B cell (primary cell): ENCODE data around the gene RTKN. TPM values are rescaled to one million over a fixed set of nuclear protein-coding genes. Genes with fewer than 3 reads are reported as not detected.
"Not testable (repeated sequence)": the region's sequence is repeated elsewhere in the genome, so short reads cannot be mapped to it uniquely, and the experiment has no call there.

ENCODE experiments used
- ATAC-seq: fragments of 200-7000 bp; cut with Tn5 transposase; one replicate; pipeline ENCODE4 v1.10.0; 2021; ENCODE audit warnings: low read depth, mild to moderate bottlenecking, moderate number of reproducible peaks, moderate library complexity
- CTCF ChIA-PET: fragments of 350-600 bp; sonication (Branson Sonifier 250); formaldehyde crosslinking; loops from one replicate; lab custom pipeline; 2021; ENCODE audit warnings: antibody characterized with exemption, inconsistent platforms; lab: Charles Lee
- POLR2A ChIA-PET: fragments of 350-600 bp; sonication (Branson Sonifier 250); formaldehyde crosslinking; loops from one replicate; lab custom pipeline; 2021; ENCODE audit warnings: antibody characterized with exemption; lab: Charles Lee
- DNase-seq: peaks from one replicate; pipeline ENCODE4 v3.0.0; 2013
- H2AFZ ChIP-seq: 2 replicates; pipeline ENCODE4 v1.6.1; 2012; ENCODE audit warnings: mild to moderate bottlenecking, low read depth, low read length; ENCODE audit not compliant: insufficient read depth, poor library complexity, severe bottlenecking
- H3K27ac ChIP-seq, 2 donors: 1 replicate in 1 of 2; 2 replicates in 1 of 2; pipeline ENCODE4 v1.5.1; 2012 to 2013; ENCODE audit warnings: low read length in 2 of 2, mild to moderate bottlenecking in 2 of 2, moderate library complexity in 1 of 2
- H3K27me3 ChIP-seq, 4 experiments: fragments of 200-600 bp in 1 of 4; sonication (generic) in 1 of 4; replicated peaks in 1 of 4; 1 replicate in 2 of 4; 2 replicates in 2 of 4; pipeline versions ENCODE4 v1.6.1 to v1.7.0; 2013 to 2016; ENCODE audit warnings: low read length in 3 of 4, mild to moderate bottlenecking in 2 of 4, mixed read lengths in 1 of 4, moderate library complexity in 1 of 4; ENCODE audit not compliant: insufficient read depth in 4 of 4, control insufficient read depth in 3 of 4; ENCODE audit errors: control extremely low read depth in 1 of 4
- H3K36me3 ChIP-seq, 2 experiments: replicated peaks in 1 of 2; 1 replicate in 1 of 2; 2 replicates in 1 of 2; pipeline versions ENCODE4 v1.6.1 to v1.7.1; 2013; ENCODE audit warnings: low read length in 1 of 2; ENCODE audit not compliant: insufficient read depth in 2 of 2, control insufficient read depth in 1 of 2; ENCODE audit errors: control extremely low read depth in 1 of 2, extremely low read depth in 1 of 2
- H3K4me1 ChIP-seq, 2 donors: fragments of 200-600 bp in 1 of 2; sonication (generic) in 1 of 2; 1 replicate in 1 of 2; 2 replicates in 1 of 2; pipeline versions ENCODE4 v1.5.1 to v1.6.1; 2013 to 2017; ENCODE audit warnings: low read length in 2 of 2; ENCODE audit not compliant: control insufficient read depth in 2 of 2, insufficient read depth in 2 of 2
- H3K4me2 ChIP-seq: replicated peaks from 2 replicates; pipeline ENCODE3; 2012; ENCODE audit warnings: mild to moderate bottlenecking, low read depth, low read length; ENCODE audit not compliant: poor library complexity, severe bottlenecking
- H3K4me3 ChIP-seq, 5 experiments: fragments of 200-600 bp in 1 of 5; sonication (generic) in 1 of 5; 1 replicate in 3 of 5; 2 replicates in 2 of 5; pipeline versions ENCODE4 v1.5.1 to v1.7.0; 2011 to 2016; ENCODE audit warnings: low read length in 4 of 5, mild to moderate bottlenecking in 4 of 5, low read depth in 2 of 5, control low read depth in 1 of 5, moderate library complexity in 1 of 5; ENCODE audit not compliant: insufficient read depth in 1 of 5; ENCODE audit errors: control extremely low read depth in 1 of 5, extremely low read depth in 1 of 5
- H3K79me2 ChIP-seq: fragments of 200-600 bp; sonication (generic); one replicate; pipeline ENCODE4 v1.6.0; 2016; ENCODE audit warnings: low read length; ENCODE audit not compliant: control insufficient read depth, insufficient read depth
- H3K9ac ChIP-seq: fragments of 200-600 bp; sonication (generic); 2 replicates; pipeline ENCODE4 v1.6.1; 2017; ENCODE audit warnings: mild to moderate bottlenecking, low read length, moderate library complexity
- H3K9me3 ChIP-seq, 3 donors: one replicate each; pipeline versions ENCODE4 v1.6.1 to v1.7.1; 2013; ENCODE audit warnings: low read length in 2 of 3; ENCODE audit not compliant: control insufficient read depth in 2 of 3, insufficient read depth in 1 of 3; ENCODE audit errors: control extremely low read depth in 1 of 3
- H4K20me1 ChIP-seq: 2 replicates; pipeline ENCODE4 v1.6.0; 2012; ENCODE audit warnings: mild to moderate bottlenecking, low read length; ENCODE audit not compliant: insufficient read depth, control insufficient read depth, poor library complexity, severe bottlenecking
- H3K27ac Mint-ChIP-seq: one replicate; pipeline ENCODE4 v1.8.0; 2021; ENCODE audit warnings: mixed read lengths
- H3K27me3 Mint-ChIP-seq: one replicate; pipeline ENCODE4 v1.8.0; 2021; ENCODE audit warnings: mixed read lengths
- H3K4me1 Mint-ChIP-seq: one replicate; pipeline ENCODE4 v1.8.0; 2021; ENCODE audit warnings: mixed read lengths
- H3K4me3 Mint-ChIP-seq: one replicate; pipeline ENCODE4 v1.8.0; 2021; ENCODE audit warnings: mixed read lengths
- H3K9me3 Mint-ChIP-seq: one replicate; pipeline ENCODE4 v1.8.0; 2022; ENCODE audit warnings: mixed read lengths; ENCODE audit not compliant: insufficient read depth
- EZH2 ChIP-seq: IDR thresholded peaks from 2 replicates; pipeline ENCODE4 v1.6.1; 2012; ENCODE audit warnings: borderline replicate concordance, low read depth, mild to moderate bottlenecking, moderate library complexity, low read length; ENCODE audit not compliant: insufficient read depth, poor library complexity, severe bottlenecking
- WGBS: methylation state at CpG from one replicate; pipeline ENCODE4 v1.1.5; 2013; ENCODE audit warnings: missing lambda C conversion rate; ENCODE audit not compliant: insufficient coverage; 5-methylcytosine and 5-hydroxymethylcytosine counted together
- intact Hi-C: fragments of 100-400 bp; cut with micrococcal nuclease; formaldehyde crosslinking; loops from one replicate; pipeline ENCODE4 v1.10.0; 2022
- polyA plus RNA-seq: library from polyadenylated mRNA; depleted of rRNA; stranded (reverse); fragments of >200 nt; gene quantifications from 2 replicates; pipeline ENCODE4 v1.2.3, GENCODE V29; 2012
- total RNA-seq, 2 donors: library from RNA; stranded (reverse); fragments of 120-200 nt in 1 of 2; gene quantifications; 1 replicate in 1 of 2; 2 replicates in 1 of 2; pipeline versions ENCODE4 v1.2.3 to v1.2.4, GENCODE V29; 2013 to 2022
- TF ChIP-seq, protein P1 (sequence below): fragments of 200-600 bp; IDR thresholded peaks from one replicate; pipeline ENCODE4 v1.8.0; 2022; ENCODE audit warnings: antibody characterized with exemption, mild to moderate bottlenecking

Gene RTKN
- total and polyA plus RNA-seq, 2 donors (not counting 1 experiment from before 2014, with no cell fraction given) = 5.1 to 10.5 TPM

DNA sequence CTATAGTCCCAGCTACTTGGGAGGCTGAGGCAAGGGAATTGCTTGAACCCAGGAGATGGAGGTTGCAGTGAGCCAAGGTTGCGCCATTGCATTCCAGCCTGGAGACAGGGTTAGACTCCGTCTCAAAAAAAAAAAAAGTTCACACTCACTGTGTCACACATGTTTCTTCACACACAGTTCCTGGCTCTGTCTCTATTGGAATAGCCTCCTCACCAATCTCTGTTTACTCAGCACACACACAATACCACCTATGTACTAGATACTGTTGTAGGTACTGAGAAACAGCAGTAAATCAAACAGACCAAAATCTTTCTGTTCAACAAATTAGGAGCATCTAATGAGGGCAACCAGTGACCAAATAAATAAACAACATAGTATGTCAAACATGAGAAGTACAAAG is 44.4 kb upstream of the RTKN start:
- TF ChIP-seq EZH2 = no peak
- TF ChIP-seq, protein P1, sequence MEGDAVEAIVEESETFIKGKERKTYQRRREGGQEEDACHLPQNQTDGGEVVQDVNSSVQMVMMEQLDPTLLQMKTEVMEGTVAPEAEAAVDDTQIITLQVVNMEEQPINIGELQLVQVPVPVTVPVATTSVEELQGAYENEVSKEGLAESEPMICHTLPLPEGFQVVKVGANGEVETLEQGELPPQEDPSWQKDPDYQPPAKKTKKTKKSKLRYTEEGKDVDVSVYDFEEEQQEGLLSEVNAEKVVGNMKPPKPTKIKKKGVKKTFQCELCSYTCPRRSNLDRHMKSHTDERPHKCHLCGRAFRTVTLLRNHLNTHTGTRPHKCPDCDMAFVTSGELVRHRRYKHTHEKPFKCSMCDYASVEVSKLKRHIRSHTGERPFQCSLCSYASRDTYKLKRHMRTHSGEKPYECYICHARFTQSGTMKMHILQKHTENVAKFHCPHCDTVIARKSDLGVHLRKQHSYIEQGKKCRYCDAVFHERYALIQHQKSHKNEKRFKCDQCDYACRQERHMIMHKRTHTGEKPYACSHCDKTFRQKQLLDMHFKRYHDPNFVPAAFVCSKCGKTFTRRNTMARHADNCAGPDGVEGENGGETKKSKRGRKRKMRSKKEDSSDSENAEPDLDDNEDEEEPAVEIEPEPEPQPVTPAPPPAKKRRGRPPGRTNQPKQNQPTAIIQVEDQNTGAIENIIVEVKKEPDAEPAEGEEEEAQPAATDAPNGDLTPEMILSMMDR = no peak
- Histone ChIP-seq H3K27me3 (no peaks in the 10 kb centered on the region), H3K36me3 (peaks cover 0 to 45% of the 10 kb centered on the region in 2 experiments), H3K9ac (no peak overlapping the region), H3K9me3 (no peaks in the 10 kb centered on the region), H3K4me2 (no peak overlapping the region), H3K79me2 (peaks cover 54% of the 10 kb centered on the region), H4K20me1 (peaks cover 55% of the 10 kb centered on the region), H3K4me3 (no peak overlapping the region), H3K27ac (no peak overlapping the region), H3K4me1 (peaks cover 17 to 23% of the 10 kb centered on the region in 2 donors), H2AFZ (no peak overlapping the region)
- 100% methylated on average over 2 of the region's 2 CpGs for WGBS
- Mint-ChIP-seq H3K9me3 (no peaks in the 10 kb centered on the region), H3K27me3 (no peaks in the 10 kb centered on the region), H3K4me3 (no peak overlapping the region), H3K27ac (no peak overlapping the region), H3K4me1 (peaks cover 26% of the 10 kb centered on the region)
- intact Hi-C loops = no loop called here
- ChIA-PET POLR2A (no interaction called here), CTCF (interaction anchor here (0.7 to 7.1 kb wide), 3 partner anchors 14 to 114 kb away, joined by 3 to 149 read pairs (median 3); no protein-coding TSS in a partner anchor)
- ATAC-seq (no peak), DNase-seq (no peak)

DNA sequence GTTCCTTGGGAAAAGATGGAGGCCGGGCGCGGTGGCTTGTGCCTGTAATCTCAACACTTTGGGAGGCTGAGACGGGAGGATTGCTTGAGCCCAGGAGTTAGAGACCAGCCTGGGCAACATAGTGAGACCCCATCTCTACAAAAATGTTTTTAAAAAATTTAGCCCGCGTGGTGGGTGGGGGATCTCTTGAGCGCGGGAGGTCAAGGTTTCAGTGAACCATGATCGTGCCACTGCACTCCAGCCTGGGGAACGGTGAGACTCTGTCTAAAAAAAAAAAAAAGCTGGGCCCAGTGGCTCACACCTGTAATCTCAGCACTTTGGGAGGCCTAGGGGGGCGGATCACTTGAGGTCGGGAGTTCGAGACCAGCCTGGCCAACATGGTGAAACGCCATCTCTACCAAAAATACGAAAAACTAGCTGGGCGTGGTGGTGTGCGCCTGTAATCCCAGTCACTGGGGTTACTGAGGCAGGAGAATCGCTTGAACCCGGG is 42.0 kb upstream of the RTKN start:
- not testable (repeated sequence) for H3K27me3 Mint-ChIP-seq, ATAC-seq, DNase-seq, H3K9me3 Mint-ChIP-seq, H3K9me3 ChIP-seq, H3K27me3 ChIP-seq
- ChIA-PET POLR2A (interaction anchor here (1.2 to 3.8 kb wide), 6 partner anchors 11 to 104 kb away, joined by 4 to 56 read pairs (median 16); partner anchors contain the start of genes AUP1, HTRA2, INO80B and MRPL53), CTCF (interaction anchor here (0.7 to 7.1 kb wide), 22 partner anchors 10 to 1083 kb away, joined by 3 to 149 read pairs (median 4); partner anchors contain the start of genes AUP1, DQX1, HTRA2 and INO80B)
- intact Hi-C loops = loop anchor here (1.0 to 2.0 kb wide), 7 partner anchors 11 to 71 kb away; partner anchors contain the start of genes AUP1, C2orf81, DOK1 and HTRA2
- H3K4me1 ChIP-seq = peaks cover 21 to 29% of the 10 kb centered on the region in 2 donors
- H3K27ac Mint-ChIP-seq = peak overlapping the region; percentile 99
- peak overlapping the region in 1 of 2 donors; percentile 84 for H3K27ac ChIP-seq
- peak overlapping the region; percentile 100 for H3K4me3 Mint-ChIP-seq
- H3K79me2 ChIP-seq = peaks cover 71% of the 10 kb centered on the region
- H3K4me3 ChIP-seq = peak overlapping the region; percentile 74 to 96 (median 88)
- H4K20me1 ChIP-seq = peaks cover 52% of the 10 kb centered on the region
- peak overlapping the region; percentile 91 for H3K9ac ChIP-seq
- peak overlapping the region; percentile 100 for H2AFZ ChIP-seq
- 93% methylated on average over 14 of the region's 19 CpGs for WGBS
- peaks cover 0 to 35% of the 10 kb centered on the region in 2 experiments for H3K36me3 ChIP-seq
- H3K4me1 Mint-ChIP-seq = peaks cover 34% of the 10 kb centered on the region
- H3K4me2 ChIP-seq = peak overlapping the region; percentile 90
